CD14-positive monocyte (primary cell): ENCODE measurements around the gene EEFSEC. TPM values are rescaled to one million over a fixed set of nuclear protein-coding genes. Genes with fewer than 3 reads are reported as not detected.

Experiments used
- DNase-seq, 3 donors: peaks; one replicate each; pipeline ENCODE4 v3.0.0-alpha.2; 2011 to 2022
- H2AFZ ChIP-seq: 2 replicates; pipeline ENCODE4 v1.6.0; 2012; ENCODE audit warnings: mild to moderate bottlenecking, low read depth, low read length, inconsistent platforms; ENCODE audit not compliant: insufficient read depth, poor library complexity, severe bottlenecking
- H3K27ac ChIP-seq, 2 donors: 1 replicate in 1 of 2; 2 replicates in 1 of 2; pipeline ENCODE4 v1.5.1; 2012 to 2013; ENCODE audit warnings: low read length in 2 of 2, control low read depth in 1 of 2, inconsistent platforms in 1 of 2, low read depth in 1 of 2, mild to moderate bottlenecking in 1 of 2
- H3K27me3 ChIP-seq, 2 donors: one replicate each; pipeline versions ENCODE4 v1.6.0 to v1.6.1; 2011 to 2013; ENCODE audit warnings: low read length in 2 of 2; ENCODE audit not compliant: control insufficient read depth in 2 of 2, insufficient read depth in 2 of 2
- H3K36me3 ChIP-seq, 2 donors: replicated peaks in 1 of 2; 1 replicate in 1 of 2; 2 replicates in 1 of 2; pipeline versions ENCODE4 v1.5.1 to v1.6.1; 2012 to 2013; ENCODE audit warnings: low read length in 2 of 2, control low read depth in 1 of 2, inconsistent platforms in 1 of 2, mild to moderate bottlenecking in 1 of 2; ENCODE audit not compliant: insufficient read depth in 2 of 2, control insufficient read depth in 1 of 2
- H3K4me1 ChIP-seq, 2 donors: 1 replicate in 1 of 2; 2 replicates in 1 of 2; pipeline versions ENCODE4 v1.5.1 to v1.6.1; 2012 to 2013; ENCODE audit warnings: low read length in 2 of 2, control low read depth in 1 of 2, inconsistent platforms in 1 of 2, mild to moderate bottlenecking in 1 of 2, moderate library complexity in 1 of 2; ENCODE audit not compliant: insufficient read depth in 2 of 2, control insufficient read depth in 1 of 2
- H3K4me2 ChIP-seq: replicated peaks from 2 replicates; pipeline ENCODE3; 2012; ENCODE audit warnings: low read length, moderate library complexity, mild to moderate bottlenecking; ENCODE audit not compliant: poor library complexity, severe bottlenecking; ENCODE audit errors: extremely low read depth
- H3K4me3 ChIP-seq, 3 experiments: fragments of 200-600 bp in 1 of 3; sonication (generic) in 1 of 3; replicated peaks in 1 of 3; 1 replicate in 2 of 3; 2 replicates in 1 of 3; pipeline ENCODE4 v1.5.1; 2011 to 2013; ENCODE audit warnings: low read length in 3 of 3, mild to moderate bottlenecking in 3 of 3, control low read depth in 2 of 3, low read depth in 2 of 3, inconsistent platforms in 1 of 3, moderate library complexity in 1 of 3
- H3K79me2 ChIP-seq: 2 replicates; pipeline ENCODE4 v1.6.0; 2012; ENCODE audit warnings: mild to moderate bottlenecking, control low read depth, inconsistent platforms, low read length, moderate library complexity; ENCODE audit not compliant: insufficient read depth
- H3K9ac ChIP-seq: 2 replicates; pipeline ENCODE4 v1.6.0; 2017; ENCODE audit warnings: low read length, mild to moderate bottlenecking; ENCODE audit not compliant: insufficient read depth, poor library complexity, severe bottlenecking
- H3K9me3 ChIP-seq, 2 donors: replicated peaks in 1 of 2; 1 replicate in 1 of 2; 2 replicates in 1 of 2; pipeline versions ENCODE4 v1.5.1 to v1.6.1; 2012 to 2013; ENCODE audit warnings: low read length in 2 of 2, control low read depth in 1 of 2; ENCODE audit not compliant: control insufficient read depth in 1 of 2, insufficient read depth in 1 of 2
- H4K20me1 ChIP-seq: 2 replicates; pipeline ENCODE4 v1.6.0; 2012; ENCODE audit warnings: mild to moderate bottlenecking, low read length, control low read depth, moderate library complexity; ENCODE audit not compliant: insufficient read depth
- H3K27ac Mint-ChIP-seq, 7 donors: one replicate each; pipeline ENCODE4 v1.8.0; 2020; ENCODE audit warnings: mild to moderate bottlenecking in 7 of 7, mixed read lengths in 7 of 7, moderate library complexity in 6 of 7, inconsistent platforms in 2 of 7
- H3K27me3 Mint-ChIP-seq, 3 donors: one replicate each; pipeline ENCODE4 v1.8.0; 2021 to 2022; ENCODE audit warnings: low read depth in 3 of 3, mild to moderate bottlenecking in 3 of 3, mixed read lengths in 3 of 3, moderate library complexity in 3 of 3, inconsistent platforms in 1 of 3
- H3K36me3 Mint-ChIP-seq, 2 donors: one replicate each; pipeline ENCODE4 v1.8.0; 2020; ENCODE audit warnings: mixed read lengths in 2 of 2, inconsistent platforms in 1 of 2, mild to moderate bottlenecking in 1 of 2
- H3K4me1 Mint-ChIP-seq: one replicate; pipeline ENCODE4 v1.8.0; 2020; ENCODE audit warnings: mild to moderate bottlenecking, mixed read lengths
- H3K4me3 Mint-ChIP-seq, 2 donors: one replicate each; pipeline ENCODE4 v1.8.0; 2020; ENCODE audit warnings: mild to moderate bottlenecking in 2 of 2, mixed read lengths in 2 of 2, moderate library complexity in 1 of 2
- H3K9me3 Mint-ChIP-seq, 7 donors: one replicate each; pipeline ENCODE4 v1.8.0; 2020 to 2022; ENCODE audit warnings: mixed read lengths in 7 of 7, mild to moderate bottlenecking in 6 of 7, moderate library complexity in 6 of 7, inconsistent platforms in 2 of 7
- CTCF ChIP-seq: fragments of 200-600 bp; IDR thresholded peaks from one replicate; pipeline ENCODE4 v1.8.0; 2022; ENCODE audit warnings: antibody characterized with exemption, mild to moderate bottlenecking
- WGBS: methylation state at CpG from one replicate; pipeline ENCODE4 v1.1.5; 2013; ENCODE audit warnings: missing lambda C conversion rate; ENCODE audit not compliant: insufficient coverage; 5-methylcytosine and 5-hydroxymethylcytosine counted together
- intact Hi-C, 2 donors: fragments of 100-400 bp; cut with micrococcal nuclease; formaldehyde crosslinking; loops; one replicate each; pipeline versions ENCODE4 v1.15.0 to v1.15.1; 2023
- polyA plus RNA-seq, 3 donors: library from polyadenylated mRNA; depleted of rRNA in 1 of 3; unstranded in 2 of 3; stranded (reverse) in 1 of 3; fragments of 300-500 nt in 2 of 3; fragments of >200 nt in 1 of 3; fragmentation: Illumina TruSeq in 2 of 3; gene quantifications; 1 replicate in 2 of 3; 2 replicates in 1 of 3; pipeline ENCODE4 v1.2.3, GENCODE V29; 2012 to 2021

Gene EEFSEC
- polyA plus RNA-seq, 3 donors: 13.3 to 14.9 (median 14.9) TPM

GRCh38 chr3:128410669-128411573 is 257.6 kb downstream of the EEFSEC start:
- Mint-ChIP-seq H3K4me3 (no peak overlapping the region), H3K27me3 (peaks cover 0 to 2% (median 2%) of the 10 kb centered on the region in 3 donors), H3K4me1 (peaks cover 21% of the 10 kb centered on the region), H3K27ac (no peak overlapping the region), H3K9me3 (peaks cover 7 to 12% (median 10%) of the 10 kb centered on the region in 7 donors), H3K36me3 (peaks cover 13 to 16% of the 10 kb centered on the region in 2 donors)
- Histone ChIP-seq H3K4me2 (no peak overlapping the region), H3K79me2 (no peaks in the 10 kb centered on the region), H3K27me3 (no peaks in the 10 kb centered on the region), H3K4me3 (no peak overlapping the region), H3K36me3 (peaks cover 0 to 7% of the 10 kb centered on the region in 2 donors), H3K4me1 (peaks cover 14% of the 10 kb centered on the region in 2 donors), H3K27ac (no peak overlapping the region), H4K20me1 (no peaks in the 10 kb centered on the region), H2AFZ (no peak overlapping the region), H3K9me3 (peaks cover 0 to 11% of the 10 kb centered on the region in 2 donors), H3K9ac (no peak overlapping the region)
- DNase-seq: no peak
- TF ChIP-seq CTCF: no peak
- intact Hi-C loops: no loop called here
- 95% methylated on average over 21 of the region's 29 CpGs for WGBS

GRCh38 chr3:128411574-128412064 is 258.3 kb downstream of the EEFSEC start:
- Histone ChIP-seq H3K4me3 (no peak overlapping the region), H3K27me3 (no peaks in the 10 kb centered on the region), H3K79me2 (no peaks in the 10 kb centered on the region), H3K9ac (no peak overlapping the region), H2AFZ (no peak overlapping the region), H3K4me1 (peaks cover 21% of the 10 kb centered on the region in 2 donors), H3K4me2 (no peak overlapping the region), H3K36me3 (peaks cover 0 to 7% of the 10 kb centered on the region in 2 donors), H3K9me3 (peaks cover 0 to 11% of the 10 kb centered on the region in 2 donors), H4K20me1 (no peaks in the 10 kb centered on the region), H3K27ac (no peak overlapping the region)
- TF ChIP-seq CTCF: no peak
- Mint-ChIP-seq H3K36me3 (peaks cover 13 to 16% of the 10 kb centered on the region in 2 donors), H3K9me3 (peaks cover 7 to 12% (median 10%) of the 10 kb centered on the region in 7 donors), H3K4me1 (peaks cover 27% of the 10 kb centered on the region), H3K27ac (peak overlapping the region in 1 of 7 donors; percentile 10), H3K4me3 (no peak overlapping the region), H3K27me3 (peaks cover 0 to 2% (median 2%) of the 10 kb centered on the region in 3 donors)
- intact Hi-C loops: no loop called here
- no peak for DNase-seq
- 95% methylated on average over 16 of the region's 18 CpGs for WGBS
